ENCODE measurements around the gene GRM1. TPM values are rescaled to one million over a fixed set of nuclear protein-coding genes. Genes with fewer than 3 reads are reported as not detected.

The GRM1 gene
- total RNA-seq, 2 donors from 2014 or later = 0.54 TPM; not detected in 1

GRCh38 chr6:146183831-146184230, 155.0 kb downstream of the GRM1 start:
- Histone ChIP-seq H3K4me3 (no peak overlapping the region), H3K36me3 (no peaks in the 10 kb centered on the region), H3K9me3 (no peaks in the 10 kb centered on the region), H3K4me1 (ENCODE audit: control insufficient read depth in 1 of 2, low read depth in 2 of 2) (no peaks in the 10 kb centered on the region), H3K27me3 (replicated peaks; ENCODE audit: insufficient read depth) (no peaks in the 10 kb centered on the region), H3K27ac (no peak overlapping the region)
- DNase-seq (ENCODE audit: low spot score) (no peak), ATAC-seq (ENCODE audit: insufficient number of reproducible peaks, low FRiP score, low read depth) (no peak)
- TF ChIP-seq, protein P1, sequence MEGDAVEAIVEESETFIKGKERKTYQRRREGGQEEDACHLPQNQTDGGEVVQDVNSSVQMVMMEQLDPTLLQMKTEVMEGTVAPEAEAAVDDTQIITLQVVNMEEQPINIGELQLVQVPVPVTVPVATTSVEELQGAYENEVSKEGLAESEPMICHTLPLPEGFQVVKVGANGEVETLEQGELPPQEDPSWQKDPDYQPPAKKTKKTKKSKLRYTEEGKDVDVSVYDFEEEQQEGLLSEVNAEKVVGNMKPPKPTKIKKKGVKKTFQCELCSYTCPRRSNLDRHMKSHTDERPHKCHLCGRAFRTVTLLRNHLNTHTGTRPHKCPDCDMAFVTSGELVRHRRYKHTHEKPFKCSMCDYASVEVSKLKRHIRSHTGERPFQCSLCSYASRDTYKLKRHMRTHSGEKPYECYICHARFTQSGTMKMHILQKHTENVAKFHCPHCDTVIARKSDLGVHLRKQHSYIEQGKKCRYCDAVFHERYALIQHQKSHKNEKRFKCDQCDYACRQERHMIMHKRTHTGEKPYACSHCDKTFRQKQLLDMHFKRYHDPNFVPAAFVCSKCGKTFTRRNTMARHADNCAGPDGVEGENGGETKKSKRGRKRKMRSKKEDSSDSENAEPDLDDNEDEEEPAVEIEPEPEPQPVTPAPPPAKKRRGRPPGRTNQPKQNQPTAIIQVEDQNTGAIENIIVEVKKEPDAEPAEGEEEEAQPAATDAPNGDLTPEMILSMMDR (IDR thresholded peaks at IDR 0.05) = no peak

GRCh38 chr6:146184701-146185100, 155.8 kb downstream of the GRM1 start:
- Histone ChIP-seq H3K27ac (no peak overlapping the region), H3K36me3 (no peaks in the 10 kb centered on the region)

GRCh38 chr6:146189131-146189530, 160.3 kb downstream of the GRM1 start:
- DNase-seq (ENCODE audit: low spot score) (no peak), ATAC-seq (ENCODE audit: insufficient number of reproducible peaks, low FRiP score, low read depth) (no peak)
- H3K36me3 ChIP-seq = no peaks in the 10 kb centered on the region
- H3K4me1 ChIP-seq (ENCODE audit: control insufficient read depth in 1 of 2, low read depth in 2 of 2) = no peaks in the 10 kb centered on the region
- no peaks in the 10 kb centered on the region for H3K27me3 ChIP-seq (replicated peaks; ENCODE audit: insufficient read depth)
- no peak overlapping the region for H3K4me3 ChIP-seq
- no peaks in the 10 kb centered on the region for H3K9me3 ChIP-seq
- TF ChIP-seq, protein P1 (IDR thresholded peaks at IDR 0.05) = no peak
- H3K27ac ChIP-seq = no peak overlapping the region

More at GRCh38 chr6:146184701-146185100, 155.8 kb downstream of the GRM1 start:
- no peaks in the 10 kb centered on the region for H3K9me3 ChIP-seq
- H3K27me3 ChIP-seq (replicated peaks; ENCODE audit: insufficient read depth) = no peaks in the 10 kb centered on the region
- no peaks in the 10 kb centered on the region for H3K4me1 ChIP-seq (ENCODE audit: control insufficient read depth in 1 of 2, low read depth in 2 of 2)
- H3K4me3 ChIP-seq = no peak overlapping the region
- ATAC-seq (ENCODE audit: insufficient number of reproducible peaks, low FRiP score, low read depth) (no peak), DNase-seq (ENCODE audit: low spot score) (no peak)
- TF ChIP-seq, protein P1 (IDR thresholded peaks at IDR 0.05) = no peak

- H3K4me3 ChIP-seq = no peak overlapping the region
- H3K27ac ChIP-seq = no peak overlapping the region
- H3K9me3 ChIP-seq = no peaks in the 10 kb centered on the region
- H3K36me3 ChIP-seq = no peaks in the 10 kb centered on the region
- no peaks in the 10 kb centered on the region for H3K27me3 ChIP-seq (replicated peaks; ENCODE audit: insufficient read depth)
- TF ChIP-seq, protein P1 (IDR thresholded peaks at IDR 0.05) = no peak
- no peaks in the 10 kb centered on the region for H3K4me1 ChIP-seq (ENCODE audit: control insufficient read depth in 1 of 2, low read depth in 2 of 2)
- no peak for DNase-seq (ENCODE audit: low spot score)
- no peak for ATAC-seq (ENCODE audit: insufficient number of reproducible peaks, low FRiP score, low read depth)
Observed at GRCh38 chr6:146190581-146190980, 161.7 kb downstream of the GRM1 start.

DNA sequence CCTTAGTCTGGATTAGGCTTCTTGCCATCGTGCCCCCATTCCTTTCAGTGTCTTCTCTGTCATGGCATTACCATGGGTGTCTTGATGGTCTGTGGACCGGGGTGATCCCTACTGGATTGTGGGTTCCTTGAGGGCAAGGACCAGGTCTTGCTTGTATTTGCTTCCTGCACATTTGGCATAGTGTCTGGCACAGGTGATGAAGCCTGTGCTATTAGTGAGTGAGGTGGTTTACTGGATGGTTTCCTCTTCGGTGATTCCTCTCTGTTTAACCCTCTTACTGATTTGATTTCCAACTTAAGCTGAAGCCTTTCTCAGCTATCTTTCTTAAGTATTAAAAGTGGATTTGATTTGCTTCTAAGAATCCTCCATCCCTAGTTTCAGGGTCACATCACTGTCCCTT, 162.3 kb downstream of the GRM1 start:
- H3K36me3 ChIP-seq = no peaks in the 10 kb centered on the region
- TF ChIP-seq, protein P1 (IDR thresholded peaks at IDR 0.05) = no peak
- no peak overlapping the region for H3K27ac ChIP-seq
- no peak for DNase-seq (ENCODE audit: low spot score)
- H3K4me1 ChIP-seq (ENCODE audit: control insufficient read depth in 1 of 2, low read depth in 2 of 2) = no peaks in the 10 kb centered on the region
- no peak for ATAC-seq (ENCODE audit: insufficient number of reproducible peaks, low FRiP score, low read depth)
- H3K27me3 ChIP-seq (replicated peaks; ENCODE audit: insufficient read depth) = no peaks in the 10 kb centered on the region
- H3K9me3 ChIP-seq = no peaks in the 10 kb centered on the region
- no peak overlapping the region for H3K4me3 ChIP-seq

Data from thoracic aorta (tissue), 2 donors.